Caki2 (cell line): Measurements from ENCODE around the gene PPP1R14C. TPM values are rescaled to one million over a fixed set of nuclear protein-coding genes. Genes with fewer than 3 reads are reported as not detected.
A peak's percentile ranks its signal among the peaks of the same experiment; 100 is the strongest.

Experiments
- DNase-seq: peaks from one replicate; pipeline ENCODE4 v3.0.0-alpha.2; 2015; ENCODE audit warnings: low read depth
- in situ Hi-C: cut with HindIII; loops from 2 replicates; pipeline ENCODE4 v1.10.0; 2016; ENCODE audit warnings: low sequenced_read_pairs, low pct_unique_long_range_greater_than_20kb, mixed read lengths
- total RNA-seq: library from RNA; depleted of rRNA; stranded (reverse); fragments of >200 nt; shearing (Covaris generic); gene quantifications from 2 replicates; pipeline ENCODE4 v1.2.3, GENCODE V29; 2014; ENCODE audit warnings: low replicate concordance

The PPP1R14C gene
- total RNA-seq, 1 experiment from 2014 or later, result 28.8 TPM

GRCh38 chr6:150251566-150252186, 108.8 kb downstream of the PPP1R14C start:
- in situ Hi-C loops, result no loop called here

DNA sequence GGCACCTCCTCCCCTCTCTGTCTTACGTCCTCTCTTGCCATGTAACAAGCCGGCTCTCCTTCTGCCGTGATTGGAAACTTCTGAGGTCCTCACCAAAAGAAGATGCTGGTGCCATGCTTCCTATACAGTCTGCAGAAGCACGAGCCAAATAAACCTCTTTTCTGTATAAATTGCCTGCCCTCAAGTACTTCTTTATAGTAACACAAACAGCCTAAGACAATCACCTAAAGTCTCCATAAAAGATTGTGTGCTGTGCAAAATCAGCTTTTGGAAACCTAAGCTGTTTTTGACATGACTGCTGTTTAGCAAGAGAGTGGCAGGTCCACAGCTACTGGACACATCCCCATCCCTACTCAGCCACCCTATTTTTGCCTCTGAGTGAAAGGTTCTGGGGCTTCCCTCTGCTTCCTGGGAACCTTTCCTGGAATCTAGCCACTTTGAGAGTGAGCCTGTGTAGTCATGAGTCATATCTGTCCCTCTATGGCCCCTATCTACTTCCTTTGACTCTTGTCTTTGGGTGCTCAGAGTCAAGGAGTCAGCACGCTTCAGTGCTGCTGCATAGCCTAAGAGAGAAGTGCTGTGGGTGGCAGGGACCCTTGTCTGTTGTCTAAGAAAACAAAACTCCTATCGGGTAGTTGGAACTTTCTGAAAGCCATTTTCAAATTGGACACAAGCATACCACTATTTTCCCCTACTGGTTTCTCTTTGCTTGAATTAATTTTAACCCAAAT, 110.0 kb downstream of the PPP1R14C start:
- DNase-seq, result peak; percentile 25
- in situ Hi-C loops, result no loop called here

More at GRCh38 chr6:150251566-150252186, 108.8 kb downstream of the PPP1R14C start:
- no peak for DNase-seq

GRCh38 chr6:150253489-150253888, 110.6 kb downstream of the PPP1R14C start:
- DNase-seq, result no peak
- in situ Hi-C loops, result no loop called here

DNA sequence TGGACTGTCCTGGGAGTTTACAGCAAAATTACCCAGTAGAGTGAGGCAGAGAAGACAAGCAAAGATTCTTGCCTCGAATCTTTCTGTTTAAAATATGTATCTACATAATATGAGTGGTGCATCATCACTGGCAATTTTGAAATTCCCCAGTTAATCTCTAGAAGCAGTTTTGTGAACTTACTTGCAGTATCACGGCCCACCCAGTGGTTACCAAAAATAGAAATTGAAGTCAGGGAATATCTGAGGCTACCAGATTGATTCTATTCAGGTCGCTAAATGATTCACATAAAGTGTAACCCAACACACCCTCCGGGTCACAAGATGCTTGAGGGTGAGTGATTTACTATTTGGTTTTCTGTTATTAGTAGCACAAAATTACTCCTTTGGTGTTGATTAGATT, 111.9 kb downstream of the PPP1R14C start:
- in situ Hi-C loops, result no loop called here
- DNase-seq, result no peak

DNA sequence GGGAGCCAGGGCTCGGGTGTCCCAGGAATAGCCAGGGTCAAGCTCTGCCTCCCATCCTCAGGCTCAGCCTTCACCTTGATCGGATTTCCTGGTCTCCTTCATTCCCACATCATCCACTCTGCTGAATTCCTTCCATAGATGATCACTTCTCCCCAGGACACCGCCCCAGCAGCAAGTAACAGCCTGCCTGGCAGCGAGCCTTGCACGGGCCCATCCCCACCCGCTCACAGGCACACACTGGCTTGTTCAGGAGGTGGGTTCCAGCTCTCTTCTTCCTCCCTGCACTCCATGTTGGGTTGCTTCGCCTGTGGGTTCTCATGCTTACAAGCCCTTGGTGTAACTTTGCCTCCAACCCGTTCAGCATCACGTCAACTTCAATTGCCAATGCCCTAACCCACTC, 113.0 kb downstream of the PPP1R14C start:
- in situ Hi-C loops, result no loop called here
- no peak for DNase-seq

DNA sequence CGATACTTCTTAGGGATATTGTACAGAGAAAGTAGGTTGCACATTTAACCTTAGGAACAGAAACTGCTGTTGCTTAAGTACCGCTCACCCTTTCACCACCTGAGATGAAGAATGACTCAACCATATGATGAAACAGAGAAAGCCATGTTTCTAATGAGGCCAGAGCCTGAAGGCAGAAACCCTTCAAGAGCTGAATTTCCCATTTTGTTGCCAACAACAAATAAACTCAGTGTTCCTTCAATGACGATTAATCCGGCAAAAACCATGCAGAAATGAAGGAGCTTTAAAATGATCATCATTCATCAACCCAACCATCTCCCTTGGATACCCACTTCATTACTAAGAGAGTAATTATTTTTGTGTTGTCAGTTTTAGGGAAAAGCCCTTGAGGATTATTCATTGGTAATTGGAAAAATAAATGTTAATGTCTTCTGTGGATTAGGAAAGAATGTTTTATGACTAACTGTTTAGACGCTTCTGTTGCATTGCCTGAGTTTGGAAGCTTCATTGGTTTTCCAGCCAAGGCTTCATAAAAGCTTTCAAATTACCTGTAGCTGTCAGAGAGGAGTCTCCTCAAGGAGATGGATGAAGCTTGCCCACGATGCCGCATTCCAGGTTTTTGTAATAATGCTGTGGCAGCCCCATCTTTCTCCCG, 113.9 kb downstream of the PPP1R14C start:
- peak; percentile 35 for DNase-seq
- in situ Hi-C loops, result no loop called here

DNA sequence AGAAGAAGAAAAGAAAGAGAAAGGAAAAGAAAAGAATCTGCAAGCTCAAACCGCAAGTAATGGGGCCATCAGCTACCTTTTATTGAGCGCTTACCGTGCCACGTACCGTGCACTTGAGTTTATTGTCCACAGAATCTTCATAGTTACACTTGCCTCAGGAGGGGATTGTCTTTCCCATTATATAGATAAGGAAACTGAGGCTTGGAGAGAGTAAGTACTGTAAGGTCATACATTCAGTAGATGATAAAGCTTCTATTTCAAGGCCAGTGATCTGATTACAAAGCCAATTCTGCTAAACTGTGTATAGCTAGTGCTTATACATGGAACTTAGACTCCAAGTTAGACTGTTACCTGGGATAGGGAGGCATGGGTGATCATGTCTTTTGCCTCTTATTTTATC, 115.5 kb downstream of the PPP1R14C start:
- DNase-seq, result no peak
- in situ Hi-C loops, result no loop called here

DNA sequence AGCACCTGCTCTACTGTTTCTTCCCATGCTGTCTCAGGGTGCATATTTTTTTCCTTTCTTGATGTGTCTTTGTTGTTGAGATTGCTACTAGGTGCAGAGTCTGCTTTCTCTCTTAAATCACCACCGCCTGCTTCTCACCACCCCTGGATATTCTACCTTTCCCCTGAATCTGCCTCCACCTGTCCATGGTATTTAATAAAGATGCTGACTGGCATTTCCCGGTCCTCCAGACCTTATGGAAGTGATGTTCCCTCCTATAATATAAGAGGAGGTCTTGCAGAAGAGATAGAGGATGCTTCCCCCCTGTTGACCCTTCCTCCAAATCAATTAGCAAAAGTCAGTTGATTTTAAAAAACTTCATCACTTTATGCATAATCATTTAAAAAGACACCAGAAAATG, 118.1 kb downstream of the PPP1R14C start:
- DNase-seq, result no peak
- in situ Hi-C loops, result no loop called here

DNA sequence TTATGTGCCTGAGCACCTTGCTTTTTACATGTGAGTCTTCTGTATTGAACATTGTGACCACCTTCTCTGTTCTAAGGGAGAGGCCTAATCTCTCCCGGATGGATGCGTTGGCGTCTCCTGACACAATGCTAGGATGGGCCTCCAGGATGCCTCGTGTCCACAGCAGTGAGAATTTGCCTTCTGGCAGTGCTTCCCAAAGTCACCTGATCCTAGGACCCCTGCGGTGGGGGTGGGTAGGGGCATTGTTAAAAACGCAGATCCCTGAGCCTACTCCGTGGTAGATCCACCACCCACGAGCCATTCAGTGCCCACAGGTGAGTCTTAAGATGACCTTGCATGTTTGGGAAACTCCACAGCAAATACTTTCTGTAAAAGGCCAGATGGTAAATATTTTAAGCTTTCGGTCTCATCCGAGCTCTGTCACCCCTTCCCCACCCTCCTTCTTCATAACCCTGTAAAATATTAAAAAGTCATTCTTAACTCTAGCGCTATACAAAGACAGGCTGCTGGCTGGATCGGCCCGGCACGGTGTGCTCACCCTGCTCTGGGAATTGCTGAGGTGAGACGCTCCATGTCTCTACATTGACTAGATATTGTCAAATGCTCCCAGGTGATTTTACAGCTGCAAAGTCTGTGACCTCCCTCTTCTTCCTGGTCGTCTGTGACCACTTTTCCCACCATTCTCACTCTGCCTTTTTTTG, 119.3 kb downstream of the PPP1R14C start:
- no peak for DNase-seq
- in situ Hi-C loops, result no loop called here

DNA sequence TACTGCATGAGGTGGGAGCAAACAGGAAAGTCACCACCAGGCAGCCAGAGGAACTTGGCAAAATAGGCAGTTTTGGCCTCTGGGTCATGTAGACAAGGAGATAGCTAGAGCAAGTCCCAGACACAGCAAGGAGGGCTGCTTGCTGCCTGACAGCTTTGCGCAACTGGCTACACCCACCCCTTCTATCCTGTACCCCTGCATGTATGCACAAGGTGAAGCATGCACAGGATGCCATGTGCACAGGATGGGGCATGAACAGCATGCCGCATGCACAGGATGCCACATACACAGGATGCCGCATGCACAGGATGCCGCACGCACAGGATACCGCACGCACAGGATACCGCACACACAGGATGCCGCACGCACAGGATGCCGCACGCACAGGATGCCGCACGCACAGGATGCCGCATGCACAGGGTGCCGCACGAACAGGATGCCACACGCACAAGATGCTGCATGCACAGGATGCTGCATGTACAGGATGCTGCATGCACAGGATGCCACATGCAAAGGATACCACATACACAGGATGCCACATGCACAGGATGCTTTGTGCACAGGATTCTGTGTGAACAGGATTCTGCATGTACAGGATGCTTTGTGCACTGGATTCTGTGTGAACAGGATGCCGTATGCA, 121.0 kb downstream of the PPP1R14C start:
- in situ Hi-C loops, result no loop called here

GRCh38 chr6:150266309-150266708, 123.5 kb downstream of the PPP1R14C start:
- in situ Hi-C loops, result no loop called here
- no peak for DNase-seq

More for the DNA sequence above, 121.0 kb downstream of the PPP1R14C start:
- no peak for DNase-seq

GRCh38 chr6:150266963-150267685, 124.3 kb downstream of the PPP1R14C start:
- in situ Hi-C loops, result no loop called here
- no peak for DNase-seq

DNA sequence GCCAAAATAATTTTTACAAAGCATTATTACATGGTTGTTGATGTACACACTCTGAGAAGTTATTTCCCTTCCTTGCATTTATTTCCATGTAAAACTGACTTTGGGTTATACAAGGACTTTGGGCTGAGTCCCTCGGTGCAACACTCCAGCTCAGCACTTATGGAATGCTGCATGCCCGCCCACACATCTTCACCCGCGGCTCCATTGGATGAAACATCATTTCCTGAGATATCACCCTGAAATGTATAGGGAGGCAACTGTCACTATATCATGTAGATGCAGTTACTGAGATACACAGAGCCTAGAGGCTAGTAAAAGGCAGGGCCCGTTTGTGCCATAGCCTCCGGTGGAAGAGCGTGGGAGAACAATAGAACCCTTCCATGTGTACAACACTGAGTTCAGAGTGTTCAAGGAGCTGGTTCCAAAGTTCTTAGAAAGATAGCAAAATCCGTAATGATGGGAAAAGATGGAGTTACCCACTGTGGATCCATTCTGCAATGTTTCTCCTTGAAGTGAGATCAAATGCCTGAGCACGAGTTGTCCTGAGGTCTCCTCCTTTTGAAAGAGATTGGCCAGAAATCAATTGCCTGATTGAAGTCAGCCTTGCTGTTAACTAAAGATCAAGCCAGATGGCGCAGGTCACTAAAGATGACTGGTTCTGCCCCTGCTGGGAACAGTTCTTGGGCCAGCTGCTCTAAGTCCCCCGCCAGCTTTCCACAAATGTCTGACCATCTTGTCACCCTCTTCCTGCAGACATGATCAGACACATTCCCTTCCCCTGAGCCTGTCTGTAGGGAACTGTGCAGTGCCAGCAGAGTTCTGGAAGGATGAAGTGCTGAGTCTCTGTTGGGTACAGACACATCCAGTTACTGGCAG, 125.1 kb downstream of the PPP1R14C start:
- in situ Hi-C loops, result no loop called here
- DNase-seq, result no peak

DNA sequence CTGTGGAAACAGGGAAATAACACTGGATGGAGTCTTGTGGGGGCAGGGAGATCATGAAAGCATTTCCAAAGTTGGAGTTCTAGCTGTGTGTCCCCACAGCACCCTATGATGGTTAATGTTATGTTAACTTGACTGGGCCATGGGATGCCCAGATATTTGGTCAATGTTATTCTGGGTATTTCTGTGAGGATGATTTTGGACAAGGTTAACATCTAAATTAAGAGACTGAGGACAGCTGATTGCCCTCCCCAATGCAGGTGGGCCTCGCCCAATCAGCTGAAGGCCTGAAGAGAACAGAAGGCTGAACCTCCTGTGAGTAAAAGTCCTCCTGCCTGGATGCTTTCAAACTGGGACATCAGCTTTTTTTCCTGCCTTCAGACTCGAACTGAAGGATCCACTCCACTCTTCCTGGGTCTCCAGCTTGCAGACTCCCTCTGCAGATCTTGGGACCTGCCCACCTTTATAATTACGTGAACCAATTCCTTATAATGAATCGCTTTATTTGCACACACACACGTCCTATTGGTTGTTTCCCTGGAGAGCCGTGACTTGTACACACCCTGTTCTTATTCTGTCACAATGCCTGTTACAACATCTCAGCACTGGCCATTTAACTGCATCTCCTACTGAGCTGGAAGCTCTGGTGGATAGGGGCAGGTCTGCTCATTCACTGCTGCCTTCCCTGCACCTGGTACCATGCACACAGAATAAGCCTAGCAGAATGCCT, 126.4 kb downstream of the PPP1R14C start:
- DNase-seq, result no peak
- in situ Hi-C loops, result no loop called here

- DNase-seq, result peak; percentile 75
- in situ Hi-C loops, result no loop called here
These were observed 127.0 kb downstream of the PPP1R14C start for GRCh38 chr6:150269857-150270223.

- no peak for DNase-seq
- in situ Hi-C loops, result no loop called here
These were observed 127.6 kb downstream of the PPP1R14C start for GRCh38 chr6:150270330-150271052.
